HCEC 1CT (cell line): Measurements from ENCODE around the gene NPTXR.
"Not testable (repeated sequence)": the region's sequence is repeated elsewhere in the genome, so short reads cannot be mapped to it uniquely, and the experiment has no call there.

Experiments
- DNase-seq: peaks from one replicate; pipeline ENCODE4 v3.0.0-alpha.2; 2017

Gene NPTXR

GRCh38 chr22:38830026-38830844, 13.6 kb downstream of the NPTXR start:
- no peak for DNase-seq

- DNase-seq, result no peak
These were observed 14.3 kb downstream of the NPTXR start for GRCh38 chr22:38829485-38829884.

GRCh38 chr22:38828616-38829205, 15.1 kb downstream of the NPTXR start:
- DNase-seq, result no peak

- no peak for DNase-seq
These were observed 15.6 kb downstream of the NPTXR start for GRCh38 chr22:38828191-38828590.

GRCh38 chr22:38827510-38827909, 16.3 kb downstream of the NPTXR start:
- DNase-seq, result no peak

GRCh38 chr22:38826801-38827200, 17.0 kb downstream of the NPTXR start:
- DNase-seq, result no peak

- DNase-seq, result no peak
These were observed 17.4 kb downstream of the NPTXR start for GRCh38 chr22:38826386-38826785.

- DNase-seq, result peak; percentile 52
These were observed 19.2 kb downstream of the NPTXR start for GRCh38 chr22:38824585-38824984.

- DNase-seq, result no peak
These were observed 20.2 kb downstream of the NPTXR start for GRCh38 chr22:38823637-38824036.

- no peak for DNase-seq
These were observed 20.8 kb downstream of the NPTXR start for GRCh38 chr22:38823076-38823475.

- DNase-seq, result no peak
These were observed 23.8 kb downstream of the NPTXR start for GRCh38 chr22:38820020-38820419.

- no peak for DNase-seq
These were observed 24.4 kb downstream of the NPTXR start for GRCh38 chr22:38819387-38819940.

- DNase-seq, result no peak
These were observed 26.6 kb downstream of the NPTXR start for GRCh38 chr22:38817196-38817595.

GRCh38 chr22:38815842-38816241, 28.0 kb downstream of the NPTXR start:
- DNase-seq, result no peak

- no peak for DNase-seq
These were observed 32.6 kb downstream of the NPTXR start for GRCh38 chr22:38811241-38811640.

- DNase-seq, result not testable (repeated sequence)
These were observed 38.7 kb downstream of the NPTXR start for GRCh38 chr22:38805041-38805593.

GRCh38 chr22:38802671-38803121, 41.1 kb downstream of the NPTXR start:
- peak; percentile 87 for DNase-seq

GRCh38 chr22:38799265-38800002, 44.4 kb downstream of the NPTXR start:
- DNase-seq, result peak; percentile 1

- DNase-seq, result no peak
These were observed 45.3 kb downstream of the NPTXR start for GRCh38 chr22:38798496-38798895.

- peak; percentile 24 for DNase-seq
These were observed 47.4 kb downstream of the NPTXR start for GRCh38 chr22:38796262-38796957.

- DNase-seq, result no peak
These were observed 48.3 kb downstream of the NPTXR start for GRCh38 chr22:38795569-38795968.

GRCh38 chr22:38793721-38794466, 49.9 kb downstream of the NPTXR start, which contains the start of gene DNAL4:
TSS of gene DNAL4 (minus strand) at chr22:38794143. CDS start at chr22:38782731, 11,412 bp downstream.
- peak; percentile 96 for DNase-seq
